Right forelimb (tissue), 1 donor: ENCODE data around the gene FTO.

Source experiments
- DNase-seq: peaks from one replicate; pipeline ENCODE4 v3.0.0-alpha.2; 2018

Gene FTO

DNA sequence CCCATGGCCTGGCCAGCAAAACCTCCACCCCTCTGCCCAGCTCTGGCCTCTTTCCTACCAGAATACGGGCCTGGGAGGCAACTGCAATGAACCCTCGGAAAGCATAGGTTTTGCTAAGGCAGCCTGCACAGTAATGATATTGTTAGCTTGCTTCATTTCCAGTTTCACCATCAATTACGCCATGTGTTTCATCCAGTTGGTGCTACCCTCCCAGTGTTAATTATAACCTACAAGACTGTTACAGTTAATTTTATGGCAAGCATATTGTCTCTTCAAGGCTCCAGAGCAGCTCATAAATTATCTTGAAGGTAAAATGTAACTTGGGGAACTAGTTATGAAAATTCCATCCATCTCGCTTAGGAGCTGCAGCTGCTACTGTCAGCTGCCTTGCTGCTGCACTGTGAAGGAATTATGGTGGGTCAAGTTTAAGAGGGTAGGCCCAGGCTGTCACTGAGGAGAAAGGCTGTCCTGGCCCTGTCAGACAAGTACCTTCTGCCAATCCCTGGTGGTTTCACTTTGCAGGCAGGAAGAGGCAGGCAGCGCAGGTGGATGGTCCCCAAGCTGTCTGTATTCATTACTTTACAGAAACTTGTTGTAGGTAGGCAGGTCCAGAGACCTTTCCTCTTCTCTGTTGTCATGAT lies 242.9 kb downstream of the FTO start:
- DNase-seq = no peak

DNA sequence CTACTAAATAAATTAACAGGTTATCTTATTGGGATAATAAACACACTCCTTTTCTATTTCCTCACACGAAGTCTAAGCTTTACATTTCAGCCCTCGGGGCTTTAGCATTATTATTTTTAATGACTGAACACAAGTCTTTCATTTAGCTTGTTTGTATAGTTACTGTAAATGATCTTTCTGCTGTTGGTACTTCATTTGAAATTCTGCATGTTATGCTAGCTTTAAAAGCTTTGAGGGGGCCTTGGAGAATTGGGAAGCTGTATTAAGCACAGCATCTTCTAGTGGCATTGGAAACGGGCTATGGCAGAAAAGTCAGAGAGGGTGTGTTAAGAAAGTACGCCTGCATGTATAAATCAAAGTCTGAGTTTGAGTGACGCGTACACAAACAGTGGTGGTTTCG lies 243.7 kb downstream of the FTO start:
- DNase-seq = no peak

DNA sequence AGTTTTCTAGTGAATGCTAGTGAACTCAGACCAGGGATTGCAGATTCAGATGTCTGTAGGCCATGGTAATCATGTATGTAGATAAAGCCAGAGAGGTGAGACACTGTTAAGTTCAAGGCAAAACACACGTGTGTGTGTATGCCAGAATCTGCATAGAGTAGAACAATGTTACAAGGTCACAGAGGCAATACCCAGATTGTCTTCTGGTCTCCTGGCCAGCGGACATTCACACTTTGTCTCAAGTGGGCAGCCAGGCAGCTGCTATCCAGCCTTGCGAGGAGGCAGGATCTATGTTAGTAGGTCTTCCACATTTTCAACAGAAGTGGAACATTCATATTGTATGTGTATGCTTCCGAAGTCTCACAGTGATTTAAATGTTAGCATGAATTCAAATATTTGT lies 244.4 kb downstream of the FTO start:
- DNase-seq = no peak

DNA sequence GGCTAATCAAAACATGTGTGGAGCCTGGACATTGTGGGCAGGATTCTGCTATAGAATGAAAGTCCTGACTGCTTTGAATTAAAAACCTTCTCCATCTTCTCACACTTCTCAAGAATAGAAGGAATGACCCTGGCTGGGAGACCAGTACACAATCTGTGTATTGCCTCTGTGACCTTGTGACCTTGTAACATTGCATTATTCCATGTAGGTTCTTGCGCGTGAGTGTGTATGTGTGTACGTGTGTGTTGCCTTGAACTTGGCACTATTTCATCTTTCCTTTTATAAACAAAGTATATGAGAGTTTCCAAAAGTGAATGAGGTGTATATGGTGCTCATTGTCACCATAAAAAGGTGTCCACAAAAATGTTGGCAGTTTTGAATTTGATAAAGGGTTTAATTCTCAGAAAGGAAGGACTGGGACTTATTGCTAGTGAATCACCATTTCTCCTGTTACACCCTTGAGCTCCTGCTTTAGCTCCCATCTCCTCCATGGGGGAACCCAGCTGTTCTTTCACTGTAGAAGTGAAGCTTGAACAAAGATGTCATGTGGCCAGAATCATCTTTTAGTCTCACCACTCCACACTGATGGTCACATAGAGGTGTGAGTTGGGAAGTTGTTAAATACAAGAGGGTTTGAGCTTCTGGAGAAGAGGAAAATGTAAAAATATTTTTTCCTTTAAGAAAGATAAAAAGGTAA lies 244.9 kb downstream of the FTO start:
- DNase-seq = no peak

DNA sequence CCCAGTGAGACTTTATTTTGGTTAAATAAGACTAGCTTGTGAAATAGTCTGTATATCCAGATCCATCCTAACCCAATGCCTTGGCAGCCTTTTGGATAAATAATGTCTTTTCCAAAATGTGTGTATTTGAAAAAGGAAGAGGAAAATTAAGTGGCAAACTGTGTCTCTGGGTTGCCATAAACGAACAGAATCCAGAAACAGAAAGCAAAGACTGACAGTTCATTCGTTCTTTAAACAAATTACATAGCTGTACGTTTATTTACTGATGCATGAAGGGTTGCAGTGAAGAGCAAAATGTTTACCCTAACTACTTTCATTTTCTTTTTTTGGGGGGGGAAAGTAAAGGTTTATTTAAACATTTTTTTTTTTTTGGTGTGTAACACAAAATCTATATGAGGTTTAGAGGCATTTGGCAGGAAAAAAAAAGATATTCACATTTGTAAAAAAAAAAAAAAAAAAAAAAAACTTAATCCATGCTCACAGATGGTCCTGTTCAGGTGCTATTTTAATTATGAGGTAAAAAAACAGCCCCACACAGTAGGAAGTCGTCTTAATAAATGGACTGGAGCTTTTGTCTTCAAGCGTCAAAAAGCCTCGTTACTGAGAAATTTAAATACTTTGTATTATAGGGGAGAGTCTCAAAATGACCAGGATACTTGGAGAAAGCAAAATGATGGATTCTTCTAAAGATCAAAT lies 245.9 kb downstream of the FTO start:
- no peak for DNase-seq

DNA sequence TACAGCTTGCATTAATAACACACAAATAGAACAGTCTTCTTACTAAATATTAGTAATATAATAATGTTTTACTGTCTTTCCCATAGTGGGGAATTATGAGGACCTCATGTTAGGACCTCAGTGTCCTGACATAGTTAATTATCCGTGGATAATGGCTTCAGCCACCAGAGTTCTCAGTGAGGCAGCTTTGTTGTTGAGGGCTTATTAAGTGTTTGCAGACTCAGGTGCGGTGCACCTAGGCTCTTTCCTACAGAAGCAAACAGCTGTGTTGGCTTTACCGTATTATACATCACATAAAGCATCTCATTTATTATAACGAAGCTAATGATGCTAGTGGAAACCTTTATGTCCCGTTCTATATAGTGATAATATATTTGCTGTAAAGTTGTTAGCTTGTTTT lies 246.7 kb downstream of the FTO start:
- DNase-seq = no peak

DNA sequence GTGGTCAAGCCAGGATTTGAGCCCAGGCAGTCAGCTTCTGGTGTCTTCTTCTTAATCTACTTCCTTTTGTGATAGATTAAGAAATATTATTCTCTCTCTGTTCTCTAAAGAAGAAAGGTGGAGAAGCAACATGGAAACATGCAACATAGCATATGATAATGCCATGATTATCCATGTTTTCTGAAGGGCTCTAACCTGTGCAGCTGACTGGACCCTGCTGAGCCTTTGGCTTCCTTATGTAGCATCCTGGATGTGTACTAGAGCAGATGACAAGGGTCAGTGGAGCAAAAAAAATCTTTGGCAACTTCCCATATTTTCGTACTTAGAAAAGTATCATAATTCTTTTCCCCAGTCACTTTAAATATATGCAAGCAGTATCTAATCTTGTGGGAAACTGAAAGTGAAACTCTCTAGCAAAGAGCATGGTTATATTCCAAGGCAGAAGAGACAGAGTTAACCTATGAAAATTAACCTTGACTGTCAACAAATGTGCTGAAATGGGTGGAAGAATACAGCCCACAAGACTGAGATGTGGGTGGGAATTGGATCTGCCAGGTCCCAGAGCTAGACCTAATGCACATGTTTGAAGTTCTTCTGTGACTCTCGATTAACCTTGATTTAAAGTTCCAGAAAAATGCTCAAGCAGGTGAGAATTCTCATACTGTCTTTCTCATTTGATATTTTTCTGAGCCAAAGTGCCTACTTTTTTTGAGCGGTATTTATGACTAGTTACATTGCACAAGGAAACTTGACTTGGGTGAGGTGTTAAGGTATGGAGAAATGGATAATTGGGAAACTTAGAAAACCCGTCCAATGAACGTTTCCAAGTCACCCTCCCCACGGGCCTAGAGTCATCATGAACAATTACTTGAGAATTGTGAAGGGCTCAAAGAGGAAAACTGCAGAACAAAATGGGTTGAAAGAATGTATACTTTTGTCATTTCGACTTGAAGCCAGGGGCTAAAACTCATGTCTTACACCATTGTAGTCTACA lies 248.6 kb downstream of the FTO start:
- no peak for DNase-seq

DNA sequence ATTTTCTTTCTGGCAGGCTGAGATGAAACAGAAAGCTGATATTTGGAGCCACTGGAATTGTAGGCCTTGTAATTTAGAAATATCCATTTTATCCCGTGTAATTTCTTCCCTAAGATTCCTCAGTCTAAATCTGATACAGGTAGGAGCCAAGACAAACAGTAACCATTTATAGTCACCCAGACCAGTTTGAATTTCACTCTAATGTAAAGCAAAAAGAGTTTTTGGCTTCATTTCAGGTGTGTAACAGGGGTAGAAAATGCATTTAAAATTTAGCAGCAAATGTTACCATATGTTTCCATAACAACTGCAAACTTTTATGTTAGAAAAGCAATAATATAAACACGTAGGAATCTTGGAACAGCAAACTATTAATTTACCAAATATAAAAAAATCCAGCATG lies 249.4 kb downstream of the FTO start:
- no peak for DNase-seq

DNA sequence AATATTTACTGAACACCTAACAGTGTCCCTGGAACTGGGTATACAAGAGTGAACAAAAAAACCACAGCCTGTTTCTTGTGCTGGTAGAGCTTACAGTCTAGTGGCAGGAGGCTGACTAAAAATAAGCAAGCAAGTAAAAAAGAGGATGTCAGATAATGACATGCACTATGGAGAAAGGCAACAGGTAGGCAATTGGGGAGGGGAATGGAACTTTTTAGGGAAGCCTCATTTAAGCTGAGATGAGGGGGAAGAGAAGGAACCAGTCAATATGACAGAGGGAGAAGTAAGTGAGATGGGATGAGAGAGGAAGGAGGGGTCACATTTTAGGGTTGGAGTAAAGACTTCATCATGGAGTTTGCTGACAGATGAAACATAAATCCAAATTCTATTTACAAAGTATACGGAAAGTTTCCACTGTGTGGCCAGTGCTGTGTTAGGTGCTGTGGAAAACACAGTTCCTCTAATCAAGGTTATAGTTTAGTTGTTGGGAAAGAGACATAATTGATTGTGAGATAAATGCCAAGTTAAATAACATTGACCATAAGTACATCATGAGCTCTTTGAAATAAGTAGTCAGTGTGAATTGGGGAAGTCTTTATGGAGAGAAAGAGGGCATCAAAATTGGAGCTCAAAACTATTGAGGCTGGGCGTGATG lies 251.4 kb downstream of the FTO start:
- no peak for DNase-seq

DNA sequence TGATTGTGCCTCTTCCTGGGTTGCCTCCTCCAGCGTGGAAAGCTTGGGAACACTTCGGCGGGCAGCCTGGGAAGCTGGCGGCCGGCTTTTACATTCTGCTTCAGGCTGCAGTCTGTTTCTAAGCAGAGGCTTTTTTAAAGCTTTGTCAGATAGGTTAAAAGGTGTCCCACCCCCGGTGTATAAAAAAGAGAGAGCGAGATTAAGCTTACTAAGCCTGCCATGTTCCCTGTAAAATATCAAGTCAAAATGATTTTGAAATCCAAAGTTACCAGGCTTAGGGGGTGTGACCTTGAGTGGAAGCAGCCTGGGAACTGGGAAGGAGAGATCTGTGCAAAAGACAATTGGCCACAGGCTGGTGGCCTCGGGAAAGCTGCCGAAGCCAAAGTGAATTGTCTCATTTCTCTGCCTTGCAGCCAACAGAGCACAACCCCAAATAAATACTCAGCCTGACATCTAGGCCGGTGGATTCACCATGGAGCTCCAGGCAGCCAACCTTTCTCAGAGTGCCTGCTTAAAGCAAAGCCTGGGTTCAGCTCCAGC lies 254.5 kb downstream of the FTO start:
- no peak for DNase-seq

DNA sequence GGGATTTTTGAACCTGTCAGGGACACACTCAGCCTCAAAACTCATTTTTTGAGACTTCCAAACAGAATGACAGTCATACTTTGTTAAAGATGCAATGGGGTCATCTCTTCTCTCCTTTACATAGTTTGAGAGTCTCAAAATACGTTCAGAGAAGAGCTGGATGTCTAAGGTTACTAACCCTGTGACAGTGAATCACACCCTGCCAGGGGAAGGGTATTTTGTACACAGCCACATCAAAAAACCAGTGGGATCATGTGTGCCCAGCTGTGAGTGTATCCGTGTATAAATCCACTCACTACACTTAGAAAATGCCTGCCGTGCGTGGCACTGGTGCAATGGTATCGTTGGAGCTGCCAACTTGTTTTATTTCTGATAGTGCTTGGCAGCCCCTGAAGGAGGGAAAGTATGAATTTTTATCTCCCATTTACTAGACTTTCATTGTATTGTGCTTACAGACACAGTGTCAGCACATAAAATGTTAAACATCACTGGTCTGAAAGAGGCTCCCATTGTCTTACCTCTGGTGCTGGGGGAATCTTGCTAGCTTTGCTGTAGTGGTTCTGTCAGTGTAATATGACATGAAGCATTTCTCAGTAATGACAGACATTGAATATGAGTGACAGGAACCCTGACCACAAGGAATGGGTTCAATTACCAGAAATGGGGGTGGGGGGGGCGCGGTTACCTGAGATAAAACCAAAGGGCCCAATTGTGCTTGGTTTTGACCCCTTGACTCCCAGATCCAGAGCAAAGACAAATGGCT lies 256.3 kb downstream of the FTO start:
- no peak for DNase-seq

DNA sequence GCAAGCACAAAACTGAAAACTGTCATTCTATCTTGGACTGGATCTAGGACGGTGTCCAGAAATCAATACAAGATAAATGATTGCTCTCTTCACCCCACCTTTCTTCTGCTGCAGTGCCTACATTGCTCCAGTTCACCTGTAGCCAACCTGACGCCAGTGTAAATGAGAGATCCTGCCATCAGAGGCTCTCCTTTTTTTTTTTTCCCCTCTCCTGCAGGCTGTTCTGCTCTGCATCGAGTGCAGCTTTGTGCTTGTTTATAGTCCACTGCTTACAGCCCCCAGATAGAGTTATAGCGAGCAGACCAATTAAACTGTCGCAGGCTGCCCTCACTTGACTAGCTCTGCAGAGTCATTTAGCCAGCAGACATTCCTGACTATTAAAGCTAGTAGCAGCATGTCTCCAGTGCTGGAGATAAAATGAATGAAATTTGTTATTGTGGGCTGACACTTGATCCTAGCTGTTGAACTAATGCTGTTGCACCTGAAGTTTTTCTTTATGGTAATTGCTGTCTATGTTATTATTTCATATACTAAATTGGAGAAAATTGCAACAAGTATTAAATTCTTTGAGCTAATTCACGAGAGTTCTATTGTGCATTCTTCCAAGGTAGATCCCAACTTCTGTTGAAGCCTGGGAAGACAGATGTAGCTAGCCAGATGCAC lies 257.1 kb downstream of the FTO start:
- no peak for DNase-seq

DNA sequence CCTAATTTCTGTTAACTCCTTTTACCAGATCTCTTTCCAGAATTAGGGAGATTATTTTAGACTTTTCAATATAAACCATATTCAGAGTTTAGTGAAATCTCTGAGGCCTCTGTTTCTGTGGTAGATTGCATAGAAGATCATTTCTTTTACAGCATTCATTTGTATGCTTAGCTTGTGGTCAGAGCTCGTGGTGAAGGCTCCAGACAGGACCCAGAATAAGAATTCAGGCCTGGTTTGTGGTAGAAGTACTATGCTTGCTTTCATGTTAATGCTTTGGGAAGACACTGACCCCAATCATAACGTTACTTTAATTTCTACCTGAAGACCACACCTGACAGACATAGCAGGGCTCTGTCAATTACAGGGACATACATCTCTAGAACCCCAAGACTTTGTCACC lies 258.1 kb downstream of the FTO start:
- DNase-seq = no peak

DNA sequence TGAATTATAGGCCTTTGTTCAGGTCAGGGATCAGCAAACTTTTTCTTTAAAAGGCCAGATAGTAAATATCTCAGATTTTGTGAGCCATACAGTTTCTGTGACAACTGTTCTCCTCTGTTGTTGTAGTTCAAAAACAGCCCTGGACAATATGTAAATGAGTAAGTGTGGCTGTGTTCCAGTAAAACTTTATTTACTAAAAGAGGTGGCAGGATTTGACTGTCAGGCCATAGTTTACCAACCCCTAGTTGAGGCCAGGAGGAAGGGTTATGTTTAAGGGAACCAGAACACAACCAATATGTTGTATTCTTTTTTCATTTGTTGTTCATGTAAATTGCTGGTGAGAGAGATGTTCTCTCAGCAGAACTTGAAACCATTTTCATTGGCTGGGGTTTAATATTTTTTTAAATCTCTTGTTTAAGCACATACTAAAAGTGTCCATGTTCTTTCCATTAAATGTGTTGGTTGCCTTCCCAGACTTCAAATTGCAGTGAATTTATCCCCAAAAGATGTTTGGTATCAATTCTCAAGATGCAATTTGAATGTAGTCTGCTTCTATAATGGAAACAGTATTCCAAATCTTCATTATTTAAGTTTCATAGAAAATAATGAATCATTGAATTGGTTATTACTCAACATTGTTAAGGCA lies 260.3 kb downstream of the FTO start:
- DNase-seq = no peak

DNA sequence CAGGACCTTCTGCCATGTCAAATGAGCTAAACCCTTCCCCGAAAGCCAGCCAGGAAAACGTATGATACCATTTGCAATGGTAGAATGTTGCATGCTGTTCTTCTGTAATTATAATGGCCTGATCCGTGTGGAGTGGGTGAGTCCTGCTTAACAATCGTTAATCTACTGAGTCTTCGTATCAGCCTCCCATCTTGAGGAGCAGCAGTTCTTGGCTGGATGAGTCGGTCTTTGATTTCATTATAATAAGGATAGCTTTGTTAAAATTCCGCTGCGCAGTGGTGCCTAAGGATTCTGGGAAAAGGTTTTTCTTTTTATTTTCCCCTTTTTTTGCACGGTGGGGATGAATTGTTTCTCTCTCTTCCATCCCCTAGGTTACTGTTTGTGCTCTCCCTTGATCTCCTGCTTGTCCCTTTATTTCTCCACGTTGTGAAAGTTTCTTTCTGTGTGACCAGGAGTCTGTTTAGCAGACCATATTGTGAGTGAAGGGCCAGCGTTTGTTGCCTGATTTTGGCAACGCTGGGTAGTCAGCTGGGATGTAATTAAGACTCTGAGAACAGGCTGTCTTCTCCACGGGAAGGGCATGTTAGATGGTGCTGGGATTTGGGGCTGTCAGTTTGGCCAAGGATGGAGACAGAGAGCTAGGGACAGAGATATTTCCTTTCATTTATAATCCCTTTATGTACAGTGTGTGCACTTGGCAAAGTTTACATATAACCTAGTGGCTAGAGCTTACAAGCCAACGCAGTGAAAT lies 263.0 kb downstream of the FTO start:
- no peak for DNase-seq

DNA sequence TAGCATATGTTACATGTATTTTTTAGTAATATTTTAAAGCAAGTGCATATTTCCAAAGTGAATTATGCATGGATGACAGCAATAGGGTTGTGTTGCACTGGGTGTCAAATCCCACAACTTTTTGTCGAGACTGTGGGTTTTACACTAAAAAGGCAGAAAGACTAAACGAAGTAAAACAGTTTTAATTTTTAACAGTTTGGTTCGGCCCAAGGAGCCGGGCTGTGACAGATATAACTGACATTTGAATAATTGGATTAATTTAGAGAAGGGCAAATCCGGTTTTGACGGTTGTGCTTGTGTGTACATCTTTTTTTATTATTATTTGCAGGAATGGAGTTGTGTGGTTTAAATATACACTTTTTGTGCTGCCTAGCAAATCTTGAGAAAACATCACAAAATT lies 263.6 kb downstream of the FTO start:
- DNase-seq = no peak

DNA sequence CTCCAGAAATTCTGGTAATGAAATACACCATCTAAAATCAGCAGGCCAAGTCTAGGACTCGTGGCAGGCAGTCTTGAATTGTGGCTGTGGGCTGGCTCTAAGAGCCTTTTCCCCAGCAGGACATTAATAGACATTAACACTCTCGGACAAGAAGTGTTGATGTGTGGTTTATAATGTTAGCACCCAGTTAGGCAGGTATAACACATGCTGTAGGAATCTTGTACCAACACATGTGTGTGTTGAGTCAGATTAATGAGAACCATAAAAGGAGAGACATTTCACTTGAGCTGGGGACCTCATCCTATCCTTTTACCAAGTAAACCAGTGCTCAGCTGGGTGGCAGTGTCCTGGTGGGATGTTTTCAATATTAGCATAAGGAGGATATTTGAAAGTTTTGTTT lies 264.5 kb downstream of the FTO start:
- no peak for DNase-seq

DNA sequence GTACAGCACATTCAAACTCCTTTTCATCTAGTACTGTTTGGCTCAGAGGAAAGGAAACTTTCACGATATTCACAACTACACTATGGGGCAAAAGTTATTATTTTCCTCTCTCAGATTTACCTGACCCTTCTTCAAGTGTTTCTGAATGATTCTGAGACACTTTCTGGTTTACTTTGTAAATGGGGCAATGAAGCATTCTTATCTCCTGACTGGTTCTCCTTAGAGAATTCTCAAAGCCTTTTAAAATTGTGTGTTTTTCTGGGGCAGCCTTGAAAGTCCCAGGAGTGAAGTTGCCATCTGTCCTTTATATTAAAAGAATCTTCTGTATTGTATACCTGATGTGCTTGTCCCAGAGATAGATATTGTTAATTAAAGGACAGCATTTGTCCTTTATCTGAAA lies 264.9 kb downstream of the FTO start:
- no peak for DNase-seq

DNA sequence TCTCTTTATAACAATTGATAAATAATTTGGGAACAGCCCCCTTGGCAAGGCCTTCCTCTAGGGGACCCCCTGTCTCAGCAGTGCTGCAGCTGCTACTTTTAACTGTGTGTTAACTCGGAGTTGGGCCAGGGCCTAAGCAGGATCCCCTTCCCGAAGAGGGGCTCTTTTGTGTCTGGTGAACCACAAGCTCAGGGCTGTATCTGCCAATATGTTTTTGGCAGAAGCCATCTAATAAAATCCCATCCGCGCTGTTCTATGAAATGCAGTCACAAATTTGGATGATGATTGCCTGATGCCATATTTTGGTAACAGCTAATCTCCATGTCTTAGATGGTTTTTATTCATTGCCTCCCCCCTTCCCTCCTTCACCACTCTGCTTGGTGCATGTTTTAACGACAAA lies 267.7 kb downstream of the FTO start:
- peak; percentile 66 for DNase-seq

DNA sequence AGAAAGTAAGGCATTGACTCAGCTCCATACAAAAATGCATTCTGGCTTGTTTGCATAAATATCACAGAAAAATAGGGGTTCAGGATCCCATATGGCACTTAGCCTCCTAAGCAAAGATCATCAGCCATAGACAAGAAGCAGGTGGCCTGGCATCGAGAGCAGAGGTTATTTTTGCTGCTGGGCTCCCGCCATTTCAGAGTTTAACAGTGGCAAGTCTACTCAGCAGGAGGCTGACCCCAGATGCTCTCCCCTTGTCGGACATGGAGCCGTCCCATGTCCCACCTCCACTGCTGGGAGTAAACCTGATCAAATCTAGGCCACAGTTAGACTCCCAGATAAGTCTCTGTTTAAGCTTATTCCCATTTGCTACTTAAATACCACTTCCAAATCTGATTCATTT lies 269.1 kb downstream of the FTO start:
- no peak for DNase-seq
